Testis (tissue), 2 donors: ENCODE results near the gene NR2F6.

Source experiments
- POLR2A ChIP-seq: fragments of 450-650 bp; IDR thresholded peaks from one replicate; pipeline ENCODE4 v1.6.1; 2017; ENCODE audit warnings: antibody characterized with exemption, mild to moderate bottlenecking, moderate library complexity
- TF ChIP-seq, protein P1 (sequence below), 3 experiments: fragments of 450-650 bp in 2 of 3; fragments of 200-600 bp in 1 of 3; sonication (generic) in 1 of 3; IDR thresholded peaks; one replicate each; pipeline ENCODE4 v1.5.1; 2016 to 2019; ENCODE audit warnings: antibody characterized with exemption in 3 of 3, mild to moderate bottlenecking in 2 of 3, moderate library complexity in 1 of 3

DNA sequence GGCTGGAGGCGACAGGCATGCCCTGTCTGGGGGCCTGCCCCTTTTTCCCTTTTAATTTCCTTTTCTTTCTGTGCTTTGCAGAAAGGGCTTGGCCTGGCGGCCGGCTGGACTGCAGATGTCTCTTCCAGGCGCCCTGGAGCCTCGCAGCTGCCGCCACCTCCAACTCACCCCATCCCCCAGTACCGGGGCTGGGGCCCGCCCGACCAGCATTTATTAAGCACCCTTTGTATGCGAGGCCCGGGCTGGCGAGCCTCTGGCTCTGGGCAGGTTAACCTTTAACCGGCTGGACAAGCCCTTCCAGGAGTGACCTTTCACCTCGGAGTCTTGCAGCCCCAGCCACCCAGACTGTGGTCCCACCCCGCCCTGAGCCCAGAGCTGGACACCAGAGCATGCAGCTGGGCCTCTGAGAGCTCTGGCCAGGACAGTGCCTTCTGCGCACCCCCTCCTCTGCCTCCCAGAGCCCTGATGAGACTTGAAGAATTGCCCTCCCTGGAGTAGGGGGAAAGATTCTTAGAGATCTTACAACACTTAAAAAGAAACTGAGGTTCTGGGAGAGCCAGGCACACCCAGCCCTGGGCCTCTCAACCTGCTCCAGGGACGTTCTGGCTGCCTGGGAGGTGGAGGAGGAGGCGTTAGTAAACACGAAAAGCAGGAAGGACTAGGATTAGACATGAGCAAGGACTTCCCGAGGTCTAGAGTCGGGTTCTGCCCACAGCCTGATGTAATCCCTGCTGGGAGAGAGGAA lies 1.1 kb upstream of the NR2F6 start:
- TF ChIP-seq, protein P1, sequence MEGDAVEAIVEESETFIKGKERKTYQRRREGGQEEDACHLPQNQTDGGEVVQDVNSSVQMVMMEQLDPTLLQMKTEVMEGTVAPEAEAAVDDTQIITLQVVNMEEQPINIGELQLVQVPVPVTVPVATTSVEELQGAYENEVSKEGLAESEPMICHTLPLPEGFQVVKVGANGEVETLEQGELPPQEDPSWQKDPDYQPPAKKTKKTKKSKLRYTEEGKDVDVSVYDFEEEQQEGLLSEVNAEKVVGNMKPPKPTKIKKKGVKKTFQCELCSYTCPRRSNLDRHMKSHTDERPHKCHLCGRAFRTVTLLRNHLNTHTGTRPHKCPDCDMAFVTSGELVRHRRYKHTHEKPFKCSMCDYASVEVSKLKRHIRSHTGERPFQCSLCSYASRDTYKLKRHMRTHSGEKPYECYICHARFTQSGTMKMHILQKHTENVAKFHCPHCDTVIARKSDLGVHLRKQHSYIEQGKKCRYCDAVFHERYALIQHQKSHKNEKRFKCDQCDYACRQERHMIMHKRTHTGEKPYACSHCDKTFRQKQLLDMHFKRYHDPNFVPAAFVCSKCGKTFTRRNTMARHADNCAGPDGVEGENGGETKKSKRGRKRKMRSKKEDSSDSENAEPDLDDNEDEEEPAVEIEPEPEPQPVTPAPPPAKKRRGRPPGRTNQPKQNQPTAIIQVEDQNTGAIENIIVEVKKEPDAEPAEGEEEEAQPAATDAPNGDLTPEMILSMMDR (IDR thresholded peaks at IDR 0.05) = no peak
- no peak for TF ChIP-seq POLR2A
